PC-9 (cell line): ENCODE data around the gene RLN3.

Experiments
- EZH2 ChIP-seq: fragments of 200-600 bp; sonication (generic); IDR thresholded peaks from 2 replicates; pipeline ENCODE4 v1.8.0; 2017; ENCODE audit warnings: antibody characterized with exemption, low read depth
- TF ChIP-seq, protein P1 (sequence below): fragments of 200-600 bp; sonication (generic); conservative IDR thresholded peaks from 2 replicates; pipeline ENCODE4 v1.6.1; 2017; ENCODE audit warnings: mixed run types, antibody characterized with exemption, mild to moderate bottlenecking, moderate library complexity

DNA sequence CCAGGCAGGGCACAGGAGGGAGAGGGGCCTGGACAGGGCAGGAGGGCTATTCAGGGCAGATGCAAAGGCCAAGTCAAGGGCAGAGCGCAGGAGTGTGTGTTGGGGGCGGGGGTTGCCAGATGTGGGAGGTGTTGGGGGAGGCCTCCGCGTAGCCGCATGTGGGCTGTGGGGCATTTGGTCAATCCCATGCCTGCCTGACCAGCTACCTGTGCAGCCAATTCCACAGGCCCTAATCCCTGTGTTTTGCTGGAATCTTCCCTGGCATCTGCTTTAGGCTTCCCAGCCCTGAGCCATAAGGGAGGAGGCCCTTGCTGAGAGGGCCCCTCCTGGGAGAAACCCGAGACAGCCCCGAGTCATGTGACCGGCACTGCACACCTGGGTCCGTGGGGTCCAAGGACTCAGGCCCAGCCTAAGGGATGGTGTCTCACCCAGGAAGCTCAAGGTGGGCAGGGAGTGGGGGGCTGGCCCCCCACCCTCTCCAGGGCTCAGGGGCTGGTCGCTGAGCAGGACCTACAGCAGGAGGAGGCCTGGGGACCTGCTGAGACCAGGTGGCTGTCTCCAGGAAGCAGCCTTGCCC, 42.1 kb upstream of the RLN3 start:
- TF ChIP-seq, protein P1, sequence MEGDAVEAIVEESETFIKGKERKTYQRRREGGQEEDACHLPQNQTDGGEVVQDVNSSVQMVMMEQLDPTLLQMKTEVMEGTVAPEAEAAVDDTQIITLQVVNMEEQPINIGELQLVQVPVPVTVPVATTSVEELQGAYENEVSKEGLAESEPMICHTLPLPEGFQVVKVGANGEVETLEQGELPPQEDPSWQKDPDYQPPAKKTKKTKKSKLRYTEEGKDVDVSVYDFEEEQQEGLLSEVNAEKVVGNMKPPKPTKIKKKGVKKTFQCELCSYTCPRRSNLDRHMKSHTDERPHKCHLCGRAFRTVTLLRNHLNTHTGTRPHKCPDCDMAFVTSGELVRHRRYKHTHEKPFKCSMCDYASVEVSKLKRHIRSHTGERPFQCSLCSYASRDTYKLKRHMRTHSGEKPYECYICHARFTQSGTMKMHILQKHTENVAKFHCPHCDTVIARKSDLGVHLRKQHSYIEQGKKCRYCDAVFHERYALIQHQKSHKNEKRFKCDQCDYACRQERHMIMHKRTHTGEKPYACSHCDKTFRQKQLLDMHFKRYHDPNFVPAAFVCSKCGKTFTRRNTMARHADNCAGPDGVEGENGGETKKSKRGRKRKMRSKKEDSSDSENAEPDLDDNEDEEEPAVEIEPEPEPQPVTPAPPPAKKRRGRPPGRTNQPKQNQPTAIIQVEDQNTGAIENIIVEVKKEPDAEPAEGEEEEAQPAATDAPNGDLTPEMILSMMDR, result no peak
- no peak for TF ChIP-seq EZH2
